Ecto neural progenitor cell (in vitro differentiated cells): ENCODE results near the gene PIGK.
"Not testable (repeated sequence)": the region's sequence is repeated elsewhere in the genome, so short reads cannot be mapped to it uniquely, and the experiment has no call there.

Source experiments
- DNase-seq: peaks from one replicate; pipeline ENCODE4 v3.0.0-alpha.2; 2018; ENCODE audit warnings: low spot score

The PIGK gene

DNA sequence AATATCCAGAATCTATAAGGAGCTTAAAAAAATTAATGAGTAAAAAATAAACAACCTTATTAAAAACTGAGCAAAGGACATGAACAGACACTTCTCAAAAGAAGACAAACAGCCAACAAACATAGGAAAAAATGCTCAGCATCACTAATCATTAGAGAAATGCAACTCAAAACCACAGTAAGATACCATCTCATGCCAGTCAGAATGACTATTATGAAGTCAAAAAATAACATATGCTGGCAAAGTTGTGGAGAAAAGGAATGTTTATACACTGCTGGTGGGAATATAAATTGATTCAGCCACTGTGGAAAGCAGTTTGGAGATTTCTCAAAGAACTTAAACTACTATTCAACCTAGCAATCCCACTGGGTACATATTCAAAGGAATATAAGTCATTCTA, 25.3 kb downstream of the PIGK start:
- no peak for DNase-seq

DNA sequence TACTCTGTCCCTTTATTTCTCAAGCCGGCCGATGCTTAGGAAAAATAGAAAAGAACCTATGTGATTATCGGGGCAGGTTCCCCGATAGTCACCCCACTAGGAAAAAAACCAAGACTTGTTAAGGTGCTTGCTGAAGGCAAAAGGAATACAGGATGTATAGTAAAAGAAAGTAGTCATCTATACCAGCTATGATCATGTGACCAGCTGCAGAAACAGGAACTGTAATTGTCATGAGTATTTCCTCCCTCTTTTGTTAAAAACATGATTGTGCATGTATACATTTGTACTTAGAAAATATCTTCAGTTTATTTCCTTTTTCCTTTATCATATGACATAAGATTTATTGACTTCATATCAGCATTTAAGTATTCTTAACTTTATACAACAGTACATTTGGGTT, 30.5 kb downstream of the PIGK start:
- no peak for DNase-seq

DNA sequence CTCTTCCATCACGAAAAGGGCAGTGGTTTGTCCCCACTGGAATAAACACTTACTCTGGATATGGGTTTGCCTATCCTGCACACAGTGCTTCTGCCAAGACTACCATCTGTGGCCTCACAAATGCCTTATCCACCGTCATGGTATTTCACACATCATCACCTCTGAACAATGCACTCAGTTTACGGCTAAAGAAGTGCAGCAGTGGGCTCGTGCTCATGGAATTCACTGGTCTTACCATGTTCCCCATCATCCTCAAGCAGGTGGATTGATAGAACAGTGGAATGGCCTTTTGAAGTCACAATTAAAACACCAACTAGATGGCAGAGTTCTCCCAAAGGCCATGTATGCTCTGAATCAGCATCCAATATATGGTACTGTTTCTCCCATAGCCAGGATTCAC, 32.3 kb downstream of the PIGK start:
- DNase-seq, result not testable (repeated sequence)

DNA sequence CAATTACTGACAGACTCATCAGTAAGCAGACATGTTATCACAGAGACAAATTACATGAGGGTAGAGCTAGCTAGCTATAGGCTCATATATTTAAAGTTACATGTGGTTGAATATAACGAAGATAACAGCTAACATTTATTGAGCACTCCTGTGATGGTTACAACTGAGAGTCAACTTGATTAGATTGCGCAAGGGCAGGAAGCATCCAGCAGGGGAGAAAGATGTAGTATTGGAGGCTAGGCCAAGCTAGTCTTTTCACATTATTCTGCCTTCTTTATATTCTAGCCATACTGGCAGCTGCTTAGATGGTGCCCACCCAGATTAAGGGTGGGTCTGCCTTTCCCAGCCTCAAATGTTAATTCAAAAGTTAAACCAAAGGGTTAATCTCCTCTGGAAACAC, 37.1 kb downstream of the PIGK start:
- no peak for DNase-seq

DNA sequence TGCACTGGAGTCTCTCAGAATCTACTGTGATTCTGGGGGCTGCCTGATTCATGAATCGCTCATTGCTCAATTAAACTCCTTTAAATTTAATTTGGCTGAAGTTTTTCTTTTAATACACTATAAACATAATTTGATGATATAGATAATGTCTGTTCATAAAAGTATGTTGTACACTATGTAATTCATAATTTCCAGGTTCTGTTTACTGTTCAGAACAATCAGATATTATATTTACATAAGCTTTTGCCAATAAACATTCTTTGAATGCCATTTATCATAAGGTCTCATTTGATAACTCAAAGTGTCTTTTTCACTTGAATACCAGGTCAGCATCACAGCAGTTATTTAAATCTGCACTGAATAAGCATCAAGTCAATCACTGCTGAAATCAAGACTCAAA, 39.6 kb downstream of the PIGK start:
- DNase-seq, result no peak

DNA sequence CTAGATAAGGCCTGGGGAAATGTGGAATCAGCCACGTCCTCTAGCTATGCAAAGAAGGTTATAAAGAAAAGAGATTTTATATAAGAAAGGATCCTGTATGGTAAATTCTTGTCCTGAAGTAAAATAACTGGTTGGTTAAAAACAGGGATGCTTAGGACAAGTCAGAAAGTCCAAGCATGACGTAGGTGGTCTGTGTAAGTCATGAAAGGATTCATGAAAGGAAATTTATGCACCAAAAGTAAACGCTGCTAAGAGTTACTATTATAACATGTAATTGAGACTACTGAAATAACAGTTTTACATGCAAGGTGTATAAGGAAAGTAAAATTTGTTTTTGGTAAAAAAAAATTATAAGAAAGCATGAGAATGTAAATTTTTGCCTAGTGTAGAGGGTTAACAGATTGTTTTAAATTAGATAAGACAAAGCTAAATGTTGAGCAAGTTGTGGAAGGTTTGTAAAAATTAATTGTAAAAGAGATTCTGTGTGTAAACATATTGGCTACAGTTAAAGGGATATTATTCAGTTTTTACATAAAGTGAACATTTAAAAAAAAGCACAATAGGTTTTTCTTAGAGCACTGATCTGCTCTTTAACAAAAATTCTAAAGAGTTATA, 43.9 kb downstream of the PIGK start:
- DNase-seq, result no peak

DNA sequence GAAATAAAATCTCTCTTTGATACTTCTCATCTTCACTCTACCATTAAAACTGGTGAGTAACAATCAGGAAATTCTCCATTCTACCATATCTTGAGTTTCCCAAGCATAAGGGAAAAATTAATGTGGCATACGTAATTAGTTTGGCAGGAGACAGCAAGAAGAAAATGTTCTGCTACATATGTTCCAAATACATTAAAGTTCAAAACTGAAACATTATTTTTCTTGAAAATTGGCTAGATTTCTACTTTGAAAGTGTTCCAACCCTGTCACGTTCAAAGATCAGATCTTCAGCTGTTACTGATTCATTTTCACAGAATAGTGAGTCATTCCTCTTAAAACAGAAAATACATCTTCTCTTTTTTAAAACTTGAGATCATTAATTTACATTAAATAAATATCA, 48.5 kb downstream of the PIGK start:
- no peak for DNase-seq

DNA sequence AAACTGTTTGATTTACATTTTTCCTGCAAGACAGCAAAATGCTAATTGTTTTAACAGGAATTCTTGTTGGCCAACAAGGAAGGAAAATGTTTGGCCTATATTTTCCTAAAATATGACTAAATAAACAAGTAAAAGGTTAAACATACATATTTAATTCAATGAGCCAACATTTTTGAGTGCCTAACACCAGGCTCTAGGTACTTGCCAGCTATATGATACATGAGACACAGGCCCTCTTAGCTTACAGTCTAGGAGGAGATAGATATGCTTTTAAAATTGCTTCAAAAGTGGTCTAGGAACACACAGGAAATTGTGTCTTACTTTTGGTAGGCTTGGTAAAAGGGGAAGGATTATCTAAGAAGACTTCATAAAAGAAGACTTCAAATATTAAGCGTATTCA, 50.9 kb downstream of the PIGK start:
- no peak for DNase-seq

DNA sequence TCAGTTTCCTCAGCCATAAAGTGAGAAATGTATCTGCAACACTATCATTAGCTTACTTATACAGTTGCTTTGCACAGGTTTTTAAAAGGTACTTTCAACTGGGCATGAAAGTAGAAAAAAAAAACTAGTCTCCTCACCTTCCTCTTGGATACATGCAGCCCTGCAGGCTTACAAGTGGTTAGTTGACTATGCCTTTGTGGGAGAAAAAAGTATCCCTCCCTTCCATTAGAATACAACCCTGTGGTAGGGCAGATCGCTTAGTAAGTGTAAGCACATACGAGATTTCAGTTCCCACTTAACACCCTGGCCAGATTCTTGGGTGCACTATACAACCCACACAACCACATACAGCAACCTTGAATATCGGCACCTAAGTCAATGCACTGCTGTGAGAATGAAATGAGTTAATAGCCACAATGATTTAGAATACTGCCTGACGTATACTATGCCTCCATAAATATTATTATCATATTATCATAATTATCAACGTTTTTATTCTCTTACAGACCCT, 54.7 kb downstream of the PIGK start:
- no peak for DNase-seq

DNA sequence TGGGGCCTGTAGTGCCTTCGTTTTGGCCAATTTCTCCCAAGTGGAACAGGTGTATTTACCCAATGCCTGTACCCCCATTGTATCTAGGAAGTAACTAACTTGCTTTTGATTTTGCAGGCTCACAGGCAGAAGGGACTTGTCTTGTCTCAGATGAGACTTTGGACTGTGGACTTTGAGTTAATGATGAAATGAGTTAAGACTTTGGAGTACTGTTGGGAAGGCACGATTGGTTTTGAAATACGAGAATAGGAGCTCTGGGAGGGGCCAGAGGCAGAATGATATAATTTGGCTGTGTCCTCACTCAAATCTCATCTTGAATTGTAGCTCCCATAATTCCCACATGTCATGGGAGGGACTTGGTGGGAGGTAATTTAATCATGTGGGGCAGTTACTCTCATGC, 59.5 kb downstream of the PIGK start:
- not testable (repeated sequence) for DNase-seq

DNA sequence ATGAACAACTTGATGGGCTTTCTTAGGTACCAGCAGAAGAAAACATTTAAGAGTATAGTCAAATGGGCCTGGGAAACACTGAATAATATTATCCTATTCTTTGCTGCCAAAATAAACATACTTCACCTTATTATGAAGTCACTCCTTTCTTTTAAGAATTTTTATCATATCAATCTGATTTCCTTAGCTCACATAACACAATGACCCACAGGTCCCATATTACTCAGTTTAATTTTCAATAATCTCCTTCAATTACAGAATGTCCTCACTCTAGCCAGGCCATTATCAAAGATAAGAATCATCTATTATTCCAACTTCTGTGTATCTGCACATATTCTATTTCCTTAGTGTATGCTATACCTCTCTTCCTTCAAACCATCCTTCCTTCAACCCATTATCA, 63.0 kb downstream of the PIGK start:
- DNase-seq, result no peak

DNA sequence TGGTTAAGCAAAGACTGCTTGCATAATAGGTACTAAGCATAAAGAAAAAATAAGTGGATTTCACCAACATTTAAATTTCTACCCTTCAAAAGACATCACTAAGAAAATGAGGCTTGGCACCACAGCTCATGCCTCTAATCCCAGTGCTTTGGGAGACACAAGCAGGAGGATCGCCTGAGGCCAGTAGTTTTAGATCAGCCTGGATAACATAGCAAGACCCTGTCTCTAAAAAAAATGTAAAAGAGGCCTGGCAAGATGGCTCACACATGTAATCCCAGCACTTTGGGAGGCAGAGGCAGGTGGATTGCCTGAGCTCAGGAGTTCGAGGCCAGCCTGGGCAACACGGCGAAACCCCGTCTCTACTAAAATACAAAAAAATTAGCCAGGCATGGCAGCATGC, 73.0 kb downstream of the PIGK start:
- DNase-seq, result no peak

DNA sequence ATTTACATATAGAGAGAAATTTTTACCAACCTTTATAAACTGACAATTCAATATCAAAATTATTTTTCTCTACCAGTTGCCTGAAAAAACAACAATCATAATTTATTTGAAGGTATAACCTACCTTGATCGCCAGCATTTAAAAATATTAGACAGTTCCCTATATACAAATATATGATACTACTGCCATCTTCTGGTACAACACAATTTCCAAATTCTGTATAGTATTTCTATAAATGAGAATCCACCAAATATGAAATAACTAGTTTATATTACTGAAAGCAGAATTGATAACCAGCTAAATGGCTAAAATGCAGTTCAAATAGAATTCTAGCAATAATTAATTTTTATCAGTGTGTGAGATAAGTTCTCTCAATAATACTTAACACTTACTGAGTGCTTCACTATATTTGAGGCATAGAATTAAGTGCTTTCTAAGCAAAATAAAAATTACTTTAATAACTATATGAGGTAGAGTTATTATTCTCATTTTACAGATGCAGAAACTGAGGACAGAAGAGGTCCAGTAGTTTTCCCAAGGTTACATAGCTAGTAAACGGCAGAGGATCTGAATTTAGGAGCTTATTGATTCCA, 75.6 kb downstream of the PIGK start:
- DNase-seq, result no peak

DNA sequence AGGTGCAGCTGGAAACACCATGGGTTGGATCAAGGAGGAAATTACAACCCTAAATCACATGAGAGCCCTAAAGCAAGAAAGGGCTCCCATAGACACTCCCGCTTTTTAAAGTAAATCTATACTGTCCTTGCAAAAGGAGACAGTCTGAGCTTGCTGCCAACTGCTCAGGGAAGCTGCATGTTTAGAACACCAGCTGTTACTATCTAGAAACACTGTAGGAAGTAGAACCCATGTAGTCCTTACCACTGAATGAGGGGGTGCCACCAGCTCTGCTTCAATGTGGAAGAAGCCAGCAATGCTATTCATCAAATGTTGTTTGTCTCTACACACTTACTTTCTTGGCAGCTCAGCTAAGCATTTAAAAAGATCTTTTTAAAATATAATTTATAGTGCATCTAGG, 79.8 kb downstream of the PIGK start:
- no peak for DNase-seq

DNA sequence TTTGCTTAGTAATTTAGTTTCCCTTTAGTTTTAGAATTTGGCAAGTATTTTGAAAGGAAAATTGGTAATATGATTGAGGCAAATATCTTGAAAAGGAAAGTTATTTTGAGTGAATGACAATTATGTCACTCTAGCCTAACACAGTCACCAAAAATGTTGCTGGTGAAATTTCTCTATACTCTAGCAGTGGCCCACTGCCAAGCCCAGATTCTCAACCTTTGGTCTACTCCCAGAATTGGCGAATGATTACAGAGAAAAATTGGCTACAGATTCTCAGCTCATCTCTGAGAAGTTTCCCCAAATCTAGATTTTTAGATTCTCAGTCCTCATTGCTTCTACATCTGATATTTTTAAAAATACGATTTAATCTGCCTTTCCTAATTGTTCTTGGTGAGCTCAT, 84.9 kb downstream of the PIGK start:
- no peak for DNase-seq

DNA sequence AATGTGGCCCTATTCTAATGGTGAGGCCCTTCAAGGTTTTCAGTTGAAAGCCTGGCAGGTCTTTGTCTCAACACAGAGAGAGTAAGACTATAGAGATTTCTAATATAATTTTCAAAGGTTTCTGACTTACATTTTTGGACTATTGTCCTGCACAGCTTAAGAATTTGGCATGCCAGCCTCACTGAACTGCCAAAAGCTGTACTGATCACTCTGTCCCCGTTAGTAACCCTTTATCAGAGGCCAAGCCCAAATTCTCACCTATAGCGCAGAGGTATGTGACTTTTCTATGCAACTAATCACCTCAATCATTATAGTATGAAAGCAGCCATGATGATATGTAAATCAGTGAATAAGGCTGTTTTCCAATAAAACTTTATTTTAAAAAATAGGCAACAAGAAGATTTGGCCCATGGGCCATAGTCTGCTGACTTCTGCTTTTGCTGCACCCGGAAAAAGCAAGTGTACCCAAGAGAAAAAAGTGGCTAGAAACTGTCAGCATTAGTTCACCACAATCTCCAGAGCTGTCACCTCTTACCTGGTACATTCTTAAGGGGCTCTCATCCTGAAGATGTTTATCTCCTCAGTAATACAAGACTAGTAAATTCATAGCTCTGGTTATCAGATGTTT, 85.4 kb downstream of the PIGK start:
- DNase-seq, result no peak

DNA sequence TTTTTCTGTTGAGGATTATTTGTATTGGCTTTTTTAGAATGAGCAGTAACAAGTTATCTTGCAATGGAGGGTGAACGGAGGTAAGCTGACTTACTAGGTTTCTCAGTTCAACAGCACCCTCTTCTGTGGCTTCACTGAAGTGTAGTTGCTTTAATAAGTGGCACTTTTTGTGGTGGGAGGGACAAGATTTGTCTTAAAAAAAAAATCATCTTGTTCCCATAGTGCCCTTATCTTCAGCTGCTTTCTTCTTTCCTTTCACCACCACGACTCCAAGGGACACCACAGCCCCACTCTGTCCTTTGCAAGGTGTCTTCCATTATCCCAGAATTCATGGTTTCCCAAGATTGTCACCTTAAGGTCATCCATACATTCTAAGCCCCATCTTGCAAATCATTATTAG, 92.9 kb downstream of the PIGK start:
- DNase-seq, result no peak

DNA sequence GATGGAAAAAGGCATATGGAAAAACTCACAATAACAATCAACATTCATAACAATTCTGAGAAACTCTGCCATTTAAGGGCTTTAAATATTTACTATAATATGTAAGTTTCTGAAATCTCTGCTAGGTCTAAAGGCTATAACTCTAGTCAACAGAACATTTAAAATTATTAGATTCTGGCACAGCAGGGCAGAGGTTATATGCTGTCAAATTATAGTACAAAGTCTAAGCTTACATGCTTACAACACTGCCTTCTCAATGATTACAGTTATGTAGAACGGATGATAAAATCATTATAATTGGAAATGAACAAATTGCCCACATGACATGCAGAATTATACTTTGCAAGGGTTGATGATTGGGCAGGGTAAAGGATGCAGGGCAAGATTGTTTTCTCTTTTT, 97.7 kb downstream of the PIGK start:
- no peak for DNase-seq

DNA sequence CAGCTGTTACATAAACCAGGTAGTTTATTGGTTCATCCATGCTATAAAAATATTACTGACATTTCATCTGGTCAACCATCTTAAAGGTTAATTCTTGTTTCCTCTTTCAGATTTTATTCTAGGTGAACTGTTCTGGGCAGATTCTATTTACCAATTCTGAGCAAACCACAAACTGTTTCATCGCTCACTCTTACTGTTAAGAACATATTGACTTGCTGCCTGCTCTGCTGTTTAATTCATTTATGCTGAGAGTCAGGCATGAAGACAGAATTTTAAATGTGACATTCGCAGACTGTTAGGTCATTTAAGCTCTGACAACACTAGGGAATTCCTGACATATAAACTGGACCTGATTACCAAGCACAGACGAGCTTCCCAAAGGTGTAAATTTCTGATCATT, 98.3 kb downstream of the PIGK start:
- no peak for DNase-seq

DNA sequence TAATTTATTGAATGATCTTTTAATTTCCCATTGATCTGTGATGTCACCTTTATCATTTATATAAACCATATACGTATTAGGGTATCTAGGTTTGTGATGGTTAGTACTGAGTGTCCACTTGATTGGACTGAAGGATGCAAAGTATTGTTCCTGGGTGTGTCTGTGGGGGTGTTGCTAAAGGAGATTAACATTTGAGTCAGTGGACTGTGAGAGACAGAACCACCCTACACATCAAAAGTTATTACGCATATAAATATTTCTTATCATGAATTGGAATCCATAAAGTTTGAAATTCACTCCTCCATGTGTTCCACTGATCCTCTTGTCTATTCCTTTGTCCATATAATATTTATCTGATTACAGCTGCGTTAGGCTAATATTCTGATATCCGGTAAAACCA, 100.5 kb downstream of the PIGK start:
- no peak for DNase-seq

DNA sequence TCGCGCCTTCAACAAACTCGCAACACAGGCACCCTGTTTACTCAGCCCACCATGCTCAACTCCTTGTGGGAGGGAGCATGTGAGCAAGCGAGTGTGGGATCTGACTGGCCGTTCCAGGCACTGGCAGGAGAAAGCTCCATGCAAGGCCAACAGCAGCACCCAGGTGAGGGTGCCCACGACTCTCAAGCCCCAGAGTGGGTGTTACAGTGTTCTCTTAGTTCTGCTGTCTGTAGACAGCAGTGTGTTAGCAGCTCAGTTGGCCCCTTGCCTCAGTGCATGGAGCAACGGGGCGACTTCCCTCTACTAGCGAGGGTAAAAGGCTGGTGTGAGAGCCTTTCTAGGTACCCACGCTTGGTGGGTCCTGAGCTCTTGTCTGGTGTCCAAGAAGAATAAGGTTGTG, 114.6 kb downstream of the PIGK start:
- DNase-seq, result no peak

DNA sequence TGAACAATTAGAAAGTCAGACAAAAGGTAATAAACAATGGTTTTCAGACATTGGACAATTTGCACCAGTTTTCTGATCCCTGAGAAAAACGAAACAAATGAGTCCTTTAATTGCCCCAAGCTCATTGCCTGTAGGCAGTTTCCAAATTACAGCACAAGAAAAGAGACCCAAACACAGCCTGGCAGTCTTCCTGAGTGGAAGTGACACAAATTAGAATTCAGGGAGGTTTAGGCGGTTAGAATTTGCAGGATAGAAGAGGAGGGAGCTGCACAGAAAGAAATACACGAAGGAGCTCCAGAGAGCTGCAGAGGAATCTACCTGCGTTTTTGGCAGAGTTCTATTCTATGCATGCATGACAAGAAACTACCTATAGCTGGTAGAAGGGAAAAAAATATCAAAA, 115.7 kb downstream of the PIGK start:
- DNase-seq, result no peak

DNA sequence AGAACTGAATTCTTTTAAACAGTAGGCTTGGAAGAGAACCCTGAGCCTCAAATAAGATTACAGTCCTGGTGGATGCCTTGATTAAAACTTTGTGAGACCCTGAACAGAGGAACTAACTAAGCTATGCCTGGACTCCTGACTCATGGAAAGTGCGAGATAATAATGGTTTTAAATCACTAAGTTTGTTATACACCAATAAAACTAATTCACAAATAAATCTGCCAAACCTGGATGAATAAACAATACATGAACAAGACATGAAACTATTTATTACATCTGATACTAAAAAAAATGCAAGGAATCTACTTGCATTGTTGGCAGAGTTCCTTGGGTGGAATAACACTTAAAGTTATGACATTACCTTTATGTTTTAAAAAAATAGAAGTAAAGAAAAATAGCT, 118.4 kb downstream of the PIGK start:
- no peak for DNase-seq
